M059J (cell line): ENCODE data around the gene ATP2B2. TPM values are rescaled to one million over a fixed set of nuclear protein-coding genes. Genes with fewer than 3 reads are reported as not detected.
"Not testable (repeated sequence)": the region's sequence is repeated elsewhere in the genome, so short reads cannot be mapped to it uniquely, and the experiment has no call there.

Source experiments
- DNase-seq: peaks from one replicate; pipeline ENCODE4 v3.0.0-alpha.2; 2012; ENCODE audit warnings: low read depth
- total RNA-seq: library from RNA; depleted of rRNA; stranded (reverse); fragments of >200 nt; shearing (Covaris generic); gene quantifications from 2 replicates; pipeline ENCODE4 v1.2.3, GENCODE V29; 2014; rRNA removed

Gene ATP2B2
- not detected in 2 replicates for total RNA-seq

DNA sequence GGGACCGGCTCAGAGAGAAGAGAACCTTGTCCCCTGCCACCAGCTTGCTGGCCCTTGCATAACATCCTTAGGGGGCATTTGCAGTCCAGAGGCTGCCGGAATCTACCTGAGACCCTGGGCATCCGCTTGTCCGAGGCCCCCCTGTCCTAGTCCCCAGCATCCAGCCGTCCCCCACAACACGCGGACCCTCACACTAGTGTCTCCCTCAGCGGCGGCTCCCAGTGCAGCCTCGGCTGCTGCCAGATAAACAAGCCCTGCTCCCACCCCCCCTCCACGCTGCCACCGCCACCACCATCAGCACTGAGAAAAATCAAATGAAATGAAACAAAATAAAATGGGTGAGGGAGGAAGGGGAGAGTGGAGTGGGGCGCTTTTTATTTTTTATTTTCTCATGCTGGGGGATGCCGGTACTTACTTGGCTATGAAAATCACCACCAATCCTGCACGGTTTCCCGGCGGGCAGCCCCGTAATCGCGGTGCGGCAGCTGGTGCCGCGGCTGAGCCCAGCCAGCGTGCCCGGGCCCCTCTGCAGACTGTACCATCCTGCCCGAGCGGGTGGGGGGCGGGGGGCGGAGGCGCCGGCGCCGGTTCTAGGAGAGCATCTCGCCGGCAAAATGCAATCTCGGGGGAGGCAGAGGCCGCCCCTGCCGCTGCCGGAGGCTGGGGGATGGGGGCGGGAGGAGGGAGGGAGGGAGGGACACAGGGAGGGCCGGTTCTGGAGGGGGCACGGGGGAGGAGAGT lies at the start of gene ATP2B2:
TSS of gene ATP2B2 (minus strand) at position 537 of the 741 bp plus-strand sequence. CDS start 56,043 bp downstream, outside the sequence.
- no peak for DNase-seq

DNA sequence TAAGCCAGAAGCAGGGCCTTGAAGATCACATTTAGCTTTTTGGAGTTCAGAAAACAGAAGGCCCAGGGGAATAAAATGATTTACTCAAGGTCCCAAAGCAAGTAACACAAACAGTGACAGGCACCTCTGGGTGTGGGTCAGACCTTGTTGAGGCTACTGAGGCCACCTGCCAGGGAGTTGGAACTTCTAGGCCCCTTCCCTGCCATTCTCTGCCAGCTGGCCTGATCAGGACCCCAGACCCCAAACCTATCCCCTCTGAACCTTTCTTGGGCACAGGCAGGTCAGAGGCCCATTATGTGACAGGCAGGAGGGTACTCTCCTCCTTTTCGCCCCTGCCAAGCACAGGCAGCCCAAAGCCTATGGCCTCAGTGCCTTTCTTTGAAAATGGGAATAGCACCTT lies 49.4 kb upstream of the ATP2B2 start:
- DNase-seq = no peak

DNA sequence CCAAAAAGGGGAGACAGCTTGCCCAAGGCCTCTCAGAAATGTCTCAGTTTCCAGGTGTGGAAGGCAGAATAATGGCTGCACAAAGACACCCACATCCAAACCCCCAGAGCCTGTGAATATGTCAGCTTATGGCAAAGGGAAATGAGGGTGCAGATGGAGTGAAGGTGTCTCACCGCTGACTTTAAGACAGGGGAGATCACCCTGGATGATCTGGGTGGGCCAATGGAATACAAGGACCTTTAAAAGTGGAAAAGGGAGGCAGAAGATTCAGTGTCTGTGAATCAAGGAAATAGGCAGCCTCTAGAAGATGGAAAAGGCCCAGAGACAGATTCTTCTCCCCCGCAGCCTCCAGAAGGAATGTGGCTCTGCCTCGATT lies 48.8 kb upstream of the ATP2B2 start:
- no peak for DNase-seq

DNA sequence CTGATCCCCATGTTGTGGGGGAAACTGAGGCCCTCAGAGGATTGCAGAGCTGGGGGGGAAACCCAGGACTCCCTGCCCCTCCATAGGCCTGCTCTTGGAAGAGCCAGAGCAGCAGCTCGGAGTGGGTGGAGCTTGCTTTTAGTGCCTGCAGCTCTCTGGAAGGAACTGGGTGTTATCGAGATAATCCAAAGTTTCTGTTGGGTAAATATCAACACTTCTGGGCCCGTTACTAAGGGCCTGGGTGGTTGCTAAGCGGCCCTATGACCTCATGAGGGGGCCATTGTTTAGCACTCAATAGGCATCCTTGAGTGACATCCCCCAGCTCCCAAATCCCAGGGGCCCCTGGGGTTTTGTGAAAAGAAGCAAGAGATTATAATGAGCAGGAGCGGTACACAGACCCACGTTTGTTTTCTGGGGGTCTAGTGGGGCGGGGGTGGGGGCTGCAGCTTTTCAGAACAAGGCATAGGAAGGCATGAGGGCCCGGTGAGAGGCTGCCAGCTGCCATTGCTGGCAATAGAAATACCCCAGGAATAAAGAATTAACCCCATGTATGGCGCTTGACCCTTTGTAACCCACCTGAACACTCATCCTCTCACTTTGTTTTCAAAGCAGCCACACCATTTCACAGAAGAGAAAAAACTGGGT lies 48.3 kb upstream of the ATP2B2 start:
- DNase-seq = peak; percentile 20

DNA sequence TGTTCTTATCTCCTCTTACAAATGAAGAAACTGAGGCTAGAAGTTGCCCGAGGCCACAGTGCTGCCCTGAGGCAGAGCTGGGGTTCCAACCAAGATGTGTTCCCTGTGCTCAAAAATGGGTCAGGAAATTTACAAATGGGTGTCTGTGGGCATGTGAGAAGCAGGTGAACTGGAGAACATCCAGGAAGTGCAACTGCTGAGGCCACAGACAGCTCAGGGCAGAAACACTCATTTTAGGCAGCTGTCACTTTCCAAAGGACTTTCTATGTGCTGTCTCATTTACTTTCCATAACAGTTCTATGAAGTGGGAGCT lies 47.2 kb upstream of the ATP2B2 start:
- DNase-seq = peak; percentile 15

DNA sequence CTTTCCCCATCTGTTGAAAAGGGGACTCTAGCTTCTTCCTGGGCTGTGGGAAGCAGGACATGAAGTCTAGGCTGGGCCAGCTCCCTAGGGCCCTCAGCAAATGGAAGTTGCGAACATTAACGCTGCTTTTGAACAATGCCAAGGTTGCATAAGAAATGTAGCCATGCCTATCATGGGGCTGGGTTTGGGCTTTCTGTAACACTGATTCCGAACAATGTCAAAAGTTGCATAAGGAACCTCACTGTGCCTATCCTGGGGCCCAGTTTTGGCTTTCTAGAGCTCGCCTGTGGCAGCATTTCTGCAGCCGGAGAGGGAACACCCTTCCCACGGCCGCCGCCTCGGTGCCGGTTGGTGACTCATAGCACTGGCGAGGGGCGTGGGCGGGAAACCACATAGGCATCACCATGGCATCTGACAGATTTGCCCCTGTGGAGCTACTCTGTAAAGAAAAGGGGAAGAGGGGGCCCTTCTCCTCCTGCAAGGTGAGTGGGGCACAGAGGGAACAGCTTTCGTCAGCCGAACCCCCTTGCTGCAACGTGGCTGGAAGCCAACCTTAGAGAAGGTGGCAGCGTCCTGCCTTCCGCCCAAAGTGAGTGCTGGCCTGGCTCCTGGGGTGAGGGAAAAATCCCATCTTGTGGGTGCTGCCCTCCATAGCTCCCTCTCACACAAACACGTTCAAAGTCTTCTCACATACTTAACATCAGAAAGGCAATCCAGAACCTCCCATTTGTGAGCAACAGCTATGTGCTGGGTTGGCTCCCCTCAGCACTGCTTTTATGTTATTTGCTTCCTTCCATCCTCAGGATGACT lies 46.6 kb upstream of the ATP2B2 start:
- peak; percentile 76 for DNase-seq

DNA sequence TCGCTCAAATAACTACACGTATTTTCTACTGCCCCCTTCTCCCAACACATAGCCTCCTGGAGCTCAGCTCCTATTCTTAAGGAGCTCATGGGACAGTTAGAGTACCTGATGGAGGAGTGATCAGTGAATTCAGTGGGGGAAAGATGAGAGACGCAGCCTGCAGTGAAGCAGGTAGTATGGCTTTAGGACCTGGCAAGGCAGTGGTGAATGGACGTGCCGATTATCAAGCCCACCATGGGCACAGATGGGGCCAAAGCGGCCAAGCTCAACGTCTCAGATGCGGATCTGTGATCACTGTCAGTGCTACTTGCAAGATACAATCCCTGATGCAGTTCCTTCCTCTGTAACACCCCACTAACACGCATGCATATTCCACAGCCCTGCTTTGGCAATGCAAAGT lies 45.8 kb upstream of the ATP2B2 start:
- no peak for DNase-seq

DNA sequence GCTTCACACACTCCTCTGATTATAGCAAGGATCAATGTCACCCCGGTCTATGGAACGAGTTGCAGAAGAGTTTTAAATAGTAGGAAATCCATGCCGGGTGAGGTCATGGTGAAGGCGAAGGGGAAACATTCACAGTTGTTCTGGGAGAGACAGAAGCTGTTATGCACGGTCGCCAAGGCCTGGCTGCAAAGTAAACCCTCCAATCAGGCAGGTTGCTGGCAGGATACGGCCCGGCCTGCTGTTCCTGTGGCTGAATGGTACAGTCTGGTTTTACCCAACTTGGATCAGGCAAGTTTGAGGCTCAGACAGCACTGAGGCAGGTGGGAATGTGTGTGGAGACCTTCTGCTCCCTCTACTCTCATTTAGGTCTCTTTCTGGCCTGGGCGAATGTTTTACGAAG lies 45.3 kb upstream of the ATP2B2 start:
- DNase-seq = no peak

DNA sequence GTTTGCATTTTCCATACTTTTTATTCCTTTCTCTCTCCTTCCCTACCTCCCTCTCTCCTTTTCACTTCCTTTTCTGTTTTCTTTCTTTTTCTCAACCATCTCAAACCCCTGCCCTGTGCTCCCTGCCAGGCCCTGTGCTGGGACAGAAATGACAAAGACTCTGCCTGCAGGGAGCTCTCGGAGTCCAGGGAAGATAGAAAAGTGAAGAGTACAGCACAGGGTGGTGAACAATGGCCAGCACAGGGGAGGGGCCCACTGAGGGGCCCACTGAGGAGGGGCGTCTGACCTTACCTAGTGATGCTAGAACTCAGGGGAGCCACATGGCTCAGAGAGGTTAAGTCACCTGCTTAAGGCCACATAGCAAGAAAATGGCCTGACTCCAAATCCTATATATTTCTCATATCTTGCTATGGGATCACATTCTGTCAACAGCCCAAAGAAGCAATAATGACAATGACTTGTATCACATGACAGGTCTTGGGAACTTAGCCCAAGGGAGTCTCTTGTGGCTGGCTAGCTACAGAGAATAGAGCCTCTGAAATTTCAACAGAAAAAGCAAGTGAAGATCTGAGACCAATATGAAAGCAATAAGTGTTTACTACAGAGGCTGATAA lies 44.3 kb upstream of the ATP2B2 start:
- DNase-seq = no peak

GRCh38 chr3:10548992-10549391 lies 43.6 kb upstream of the ATP2B2 start:
- DNase-seq = peak; percentile 66

- DNase-seq = no peak
Measured at GRCh38 chr3:10547841-10548783, 42.7 kb upstream of the ATP2B2 start.

DNA sequence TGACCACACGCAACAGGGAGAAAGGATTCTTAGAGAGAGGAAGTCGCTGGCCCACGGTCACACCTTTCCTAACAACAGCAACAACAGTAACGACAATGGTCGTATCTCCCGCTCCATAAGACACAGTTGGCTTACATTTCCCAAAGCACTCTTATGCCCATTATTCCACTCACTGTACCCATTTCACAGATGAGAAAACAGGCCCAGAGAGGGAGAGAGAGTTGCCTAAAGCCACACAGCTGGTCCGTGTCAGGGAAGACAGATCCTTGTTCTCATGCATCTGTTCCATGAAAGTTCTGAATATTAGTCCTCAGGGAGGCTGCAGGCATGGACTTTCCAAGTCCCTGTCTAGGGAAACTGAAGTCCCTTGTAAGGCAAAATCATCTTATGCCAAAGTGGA lies 42.0 kb upstream of the ATP2B2 start:
- DNase-seq = no peak

DNA sequence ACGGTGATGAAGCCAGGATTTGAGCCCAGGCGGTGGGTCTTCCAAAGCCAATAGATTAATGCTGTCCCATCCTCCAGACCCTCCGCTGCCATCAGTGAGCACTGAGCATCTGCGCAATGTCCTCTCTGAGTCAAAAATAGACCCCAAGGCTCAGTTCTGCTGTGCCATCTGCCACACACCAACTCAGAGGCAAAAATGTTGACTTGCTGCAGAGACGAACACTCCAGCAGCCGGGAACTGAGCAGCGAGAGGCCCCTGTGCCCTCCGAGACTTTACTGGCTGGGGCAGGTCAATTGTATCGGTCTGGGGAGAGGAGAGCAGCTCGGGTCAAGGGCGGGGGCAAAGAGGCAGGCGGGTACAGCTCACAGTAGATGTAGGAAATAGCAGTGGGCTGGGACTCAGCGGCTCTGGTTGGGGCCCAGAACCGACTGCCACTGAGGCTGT lies 41.5 kb upstream of the ATP2B2 start:
- DNase-seq = no peak

GRCh38 chr3:10546181-10546624 lies 40.8 kb upstream of the ATP2B2 start:
- DNase-seq = no peak

DNA sequence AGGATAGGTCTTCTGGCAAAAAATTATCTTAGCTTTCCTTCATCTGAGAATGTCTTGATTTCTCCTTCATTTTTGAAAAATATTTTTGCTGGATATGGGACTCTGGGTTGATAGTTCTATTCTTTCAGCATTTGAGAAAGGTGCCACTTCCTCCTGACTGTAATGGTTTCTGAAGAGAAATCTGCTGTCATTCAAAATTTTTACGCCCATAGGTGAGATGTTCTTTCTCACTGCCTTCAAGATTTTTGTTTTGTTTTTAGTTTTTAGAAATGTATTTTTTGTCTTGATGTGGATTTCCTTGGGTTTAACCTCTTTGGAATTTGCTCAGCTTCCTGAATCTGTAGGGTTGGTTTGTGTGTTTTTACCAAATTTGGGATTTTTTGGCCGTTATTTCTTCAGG lies 37.1 kb upstream of the ATP2B2 start:
- DNase-seq = no peak

DNA sequence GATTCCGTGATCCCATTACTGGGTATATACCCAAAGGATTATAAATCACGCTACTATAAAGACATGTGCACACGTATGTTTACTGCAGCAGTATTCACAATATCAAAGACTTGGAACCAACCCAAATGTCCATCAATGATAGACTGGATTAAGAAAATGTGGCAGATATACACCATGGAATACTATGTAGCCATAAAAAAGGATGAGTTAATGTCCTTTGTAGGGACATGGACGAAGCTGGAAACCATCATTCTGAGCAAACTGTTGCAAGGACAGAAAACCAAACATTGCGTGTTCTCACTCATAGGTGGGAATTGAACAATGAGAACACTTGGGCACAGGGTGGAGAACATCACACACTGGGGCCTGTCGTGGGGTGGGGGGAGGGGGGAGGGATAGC lies 35.0 kb upstream of the ATP2B2 start:
- DNase-seq = not testable (repeated sequence)

GRCh38 chr3:10534066-10534465 lies 28.7 kb upstream of the ATP2B2 start:
- no peak for DNase-seq

DNA sequence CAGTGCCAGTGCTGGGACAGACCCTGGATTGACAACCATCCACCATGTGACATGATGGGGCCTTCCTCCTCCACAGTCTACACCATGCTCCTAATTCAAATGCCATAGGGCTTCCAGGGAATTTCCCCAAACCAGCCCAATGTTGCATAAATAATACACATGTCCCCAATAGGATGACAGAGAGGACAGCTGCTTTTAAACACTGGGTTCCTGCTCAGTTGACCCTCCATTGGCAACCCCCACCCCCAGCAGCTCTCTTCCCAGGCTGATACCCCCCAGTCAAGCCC lies 28.3 kb upstream of the ATP2B2 start:
- DNase-seq = no peak

GRCh38 chr3:10532939-10533736 lies 27.8 kb upstream of the ATP2B2 start:
- DNase-seq = no peak

GRCh38 chr3:10531031-10531430 lies 25.6 kb upstream of the ATP2B2 start:
- no peak for DNase-seq

- no peak for DNase-seq
Measured at GRCh38 chr3:10530241-10530640, 24.9 kb upstream of the ATP2B2 start.
